Natural killer cell treated with Interleukin-12 subunit alpha and Interleukin-12 subunit beta and Interleukin-15 and Interleukin-18, amount 100 ng/mL, for 72 hours (primary cell): ENCODE measurements around the gene C5orf34. TPM values are rescaled to one million over a fixed set of nuclear protein-coding genes. Genes with fewer than 3 reads are reported as not detected.
"Not testable (repeated sequence)": the region's sequence is repeated elsewhere in the genome, so short reads cannot be mapped to it uniquely, and the experiment has no call there.

Experiments
- ATAC-seq, 2 donors: fragments of 150-1000 bp; cut with Tn5 transposase in 1 of 2; sonication (Bioruptor Pico), chemical (Tn5 transposase) in 1 of 2; 2 replicates each; pipeline ENCODE4 v1.10.0; 2021
- DNase-seq: peaks from one replicate; pipeline ENCODE4 v3.0.0; 2022; ENCODE audit warnings: low spot score
- H3K27ac Mint-ChIP-seq, 2 donors: 1 replicate in 1 of 2; 2 replicates in 1 of 2; pipeline ENCODE4 v1.8.0; 2022; ENCODE audit warnings: mixed read lengths in 2 of 2, mild to moderate bottlenecking in 1 of 2, moderate library complexity in 1 of 2
- H3K27me3 Mint-ChIP-seq, 2 donors: 1 replicate in 1 of 2; 2 replicates in 1 of 2; pipeline ENCODE4 v1.8.0; 2022; ENCODE audit warnings: mixed read lengths in 2 of 2
- H3K36me3 Mint-ChIP-seq: one replicate; pipeline ENCODE4 v1.8.0; 2022; ENCODE audit warnings: mixed read lengths
- H3K4me1 Mint-ChIP-seq, 2 donors: 1 replicate in 1 of 2; 2 replicates in 1 of 2; pipeline ENCODE4 v1.8.0; 2022; ENCODE audit warnings: low read depth in 2 of 2, mixed read lengths in 2 of 2, mild to moderate bottlenecking in 1 of 2
- H3K4me3 Mint-ChIP-seq: one replicate; pipeline ENCODE4 v1.8.0; 2022; ENCODE audit warnings: mixed read lengths
- H3K9me3 Mint-ChIP-seq: 2 replicates; pipeline ENCODE4 v1.8.0; 2022; ENCODE audit warnings: mixed read lengths
- total RNA-seq, 2 donors: library from RNA; stranded (reverse); gene quantifications; one replicate each; pipeline ENCODE4 v1.2.3, GENCODE V29; 2022

Gene C5orf34, protein sequence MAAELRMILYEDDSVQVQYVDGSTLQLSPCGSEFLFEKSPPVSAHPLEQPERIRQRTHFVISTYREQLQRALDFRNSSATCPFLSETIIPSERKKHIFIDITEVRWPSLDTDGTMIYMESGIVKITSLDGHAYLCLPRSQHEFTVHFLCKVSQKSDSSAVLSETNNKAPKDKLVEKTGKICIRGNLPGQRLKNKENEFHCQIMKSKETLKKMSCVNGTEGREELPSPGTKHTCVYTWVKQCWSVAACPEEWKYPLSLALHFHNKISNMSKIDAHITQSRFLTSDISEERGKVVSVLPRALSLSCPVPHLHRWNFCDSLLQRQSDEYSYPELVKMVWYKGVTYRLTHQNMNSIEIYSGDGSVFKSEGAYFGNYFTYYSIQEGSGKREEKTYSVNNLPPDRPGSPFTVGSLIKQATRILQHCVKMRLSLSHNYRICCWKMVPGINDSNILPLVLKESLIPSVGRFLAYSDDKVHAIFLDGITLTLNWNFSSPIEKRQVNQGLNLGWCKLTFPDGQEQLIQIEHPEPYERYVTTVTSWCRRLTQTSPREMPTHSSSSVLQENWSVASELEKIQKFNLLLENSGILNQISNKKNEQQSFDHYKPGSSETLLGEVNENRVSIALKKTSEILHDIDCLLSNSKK
- total RNA-seq, result 1 to 10 TPM; 4.7 to 6.5 TPM

DNA sequence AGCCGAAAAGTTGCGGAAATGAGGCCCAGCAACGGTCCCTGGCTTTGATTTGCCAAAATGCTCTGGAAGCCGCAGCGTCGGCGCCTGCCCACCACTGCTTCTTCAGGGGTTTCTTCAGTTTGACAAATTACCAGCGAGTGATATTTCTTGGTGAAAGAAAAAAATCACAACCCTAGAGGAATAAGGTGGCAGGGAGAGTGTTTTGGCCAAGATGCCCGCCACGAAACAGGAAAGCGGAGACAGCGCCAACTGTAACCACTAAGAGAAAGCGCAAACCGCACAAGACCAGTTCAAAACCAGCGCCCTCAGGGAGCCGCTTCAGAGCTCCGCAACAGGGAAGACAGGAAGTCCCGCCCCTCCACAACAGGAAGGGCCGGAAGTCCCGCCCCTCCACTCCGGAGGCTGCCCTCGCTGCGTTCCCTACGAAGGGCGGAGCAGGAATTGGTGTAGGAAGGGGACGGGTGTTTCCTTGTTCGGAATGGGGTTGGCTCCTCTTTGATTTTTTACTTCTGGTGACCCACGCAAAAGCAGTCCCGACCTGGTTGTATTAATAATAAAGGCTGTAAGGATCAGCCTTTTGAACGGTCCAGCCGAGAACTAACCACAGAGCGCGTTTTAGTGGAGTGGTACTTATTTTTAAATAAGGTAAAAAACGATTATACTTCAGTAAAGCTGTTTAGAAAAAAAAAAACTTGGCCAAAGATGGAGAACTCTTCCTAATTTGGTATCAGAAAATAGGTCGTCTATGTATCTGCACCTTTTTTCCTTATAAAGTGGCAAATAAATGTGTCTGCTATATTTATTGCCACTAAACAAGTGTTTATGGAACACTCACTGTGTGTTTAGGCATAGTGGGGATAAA, at the start of gene C5orf34:
Gene C5orf34, minus strand, starts transcription at position 333 of the 862 bp plus-strand sequence. CDS start 5,809 bp downstream, outside the sequence.
- Mint-ChIP-seq H3K4me3 (peak within 1 kb of the TSS; percentile 95), H3K27me3 (no peaks in the 10 kb centered on the region), H3K9me3 (no peaks in the 10 kb centered on the region), H3K4me1 (peaks cover 28 to 29% of the 10 kb centered on the region in 2 donors), H3K36me3 (peaks cover 6% of the 10 kb centered on the region), H3K27ac (peak within 1 kb of the TSS; percentile 92 to 94)
- ATAC-seq (peak; percentile 100), DNase-seq (peak; percentile 96)

DNA sequence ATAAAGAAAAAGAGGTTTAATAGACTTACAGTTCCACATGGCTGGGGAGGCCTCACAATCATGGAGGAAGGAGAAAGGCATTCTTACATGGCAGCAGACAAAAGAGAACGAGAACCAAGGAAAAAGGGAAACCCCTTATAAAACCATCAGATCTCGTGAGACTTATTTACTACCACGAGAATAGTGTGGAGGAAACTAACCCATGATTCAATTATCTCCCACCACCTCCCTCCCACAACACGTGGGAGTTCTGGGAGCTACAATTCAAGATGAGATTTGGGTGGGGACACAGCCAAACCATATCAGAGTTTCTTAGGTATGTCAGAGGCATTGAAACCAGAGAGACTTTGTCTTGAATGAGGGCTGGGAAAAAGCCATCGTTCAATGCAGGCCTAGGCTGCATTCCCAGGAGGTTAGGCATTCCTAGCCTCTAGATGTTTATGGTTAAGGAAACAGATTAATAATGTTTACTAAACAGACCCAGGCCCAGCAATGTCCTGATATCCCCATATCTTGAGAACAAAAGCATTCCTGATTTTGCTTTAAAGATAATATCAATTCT, 49.4 kb upstream of the C5orf34 start:
- Mint-ChIP-seq H3K27ac (no peak overlapping the region), H3K9me3 (no peaks in the 10 kb centered on the region), H3K4me3 (no peak overlapping the region), H3K36me3 (no peaks in the 10 kb centered on the region), H3K27me3 (peaks cover 0 to 5% of the 10 kb centered on the region in 2 donors), H3K4me1 (no peaks in the 10 kb centered on the region)
- ATAC-seq (no peak), DNase-seq (no peak)

DNA sequence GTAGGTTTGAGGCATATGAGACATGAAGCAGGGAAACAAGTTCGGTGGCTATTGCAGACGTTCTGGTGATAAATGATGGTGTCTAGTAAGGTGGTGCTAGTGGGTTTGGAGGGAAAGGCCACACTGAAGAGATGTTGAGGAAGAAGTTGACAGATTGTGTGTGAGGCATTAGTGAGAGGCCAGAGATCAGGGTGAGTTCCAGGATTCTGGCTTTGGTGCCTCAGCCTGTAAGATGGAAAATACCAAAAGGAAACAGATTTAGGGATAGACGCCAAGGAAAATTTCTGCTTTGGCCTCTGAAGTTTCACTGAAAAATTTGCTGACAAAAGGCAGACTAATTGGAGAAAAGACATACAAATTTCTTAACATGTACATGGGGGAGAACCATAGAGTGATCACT, 48.4 kb upstream of the C5orf34 start:
- ATAC-seq (no peak), DNase-seq (no peak)
- no peaks in the 10 kb centered on the region for H3K9me3 Mint-ChIP-seq
- no peaks in the 10 kb centered on the region for H3K36me3 Mint-ChIP-seq
- H3K4me1 Mint-ChIP-seq, result peaks cover 0 to 3% of the 10 kb centered on the region in 2 donors
- no peak overlapping the region for H3K27ac Mint-ChIP-seq
- H3K27me3 Mint-ChIP-seq, result peaks cover 0 to 5% of the 10 kb centered on the region in 2 donors
- H3K4me3 Mint-ChIP-seq, result no peak overlapping the region

DNA sequence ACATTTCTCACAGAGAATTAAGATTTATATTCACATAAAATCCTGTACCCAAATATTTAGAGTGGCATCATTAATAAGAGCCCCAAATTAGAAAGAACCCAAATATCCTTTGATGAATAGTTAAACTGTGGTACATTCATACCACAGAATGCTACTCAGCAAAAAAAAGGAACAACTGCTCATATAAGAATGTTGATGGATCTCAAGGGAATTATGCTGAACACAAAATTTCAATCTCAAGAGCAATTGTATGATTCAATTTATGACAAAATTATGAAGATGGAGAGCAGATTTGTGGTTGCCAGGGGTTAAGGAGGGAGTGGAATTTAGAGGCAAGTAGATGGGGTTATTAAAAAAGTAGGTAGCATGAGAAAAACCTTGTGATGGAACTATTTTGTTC, 46.4 kb upstream of the C5orf34 start:
- Mint-ChIP-seq H3K36me3 (no peaks in the 10 kb centered on the region), H3K27ac (no peak overlapping the region), H3K4me1 (peaks cover 6 to 10% of the 10 kb centered on the region in 2 donors), H3K4me3 (no peak overlapping the region), H3K9me3 (no peaks in the 10 kb centered on the region), H3K27me3 (peaks cover 0 to 5% of the 10 kb centered on the region in 2 donors)
- ATAC-seq (no peak), DNase-seq (no peak)

DNA sequence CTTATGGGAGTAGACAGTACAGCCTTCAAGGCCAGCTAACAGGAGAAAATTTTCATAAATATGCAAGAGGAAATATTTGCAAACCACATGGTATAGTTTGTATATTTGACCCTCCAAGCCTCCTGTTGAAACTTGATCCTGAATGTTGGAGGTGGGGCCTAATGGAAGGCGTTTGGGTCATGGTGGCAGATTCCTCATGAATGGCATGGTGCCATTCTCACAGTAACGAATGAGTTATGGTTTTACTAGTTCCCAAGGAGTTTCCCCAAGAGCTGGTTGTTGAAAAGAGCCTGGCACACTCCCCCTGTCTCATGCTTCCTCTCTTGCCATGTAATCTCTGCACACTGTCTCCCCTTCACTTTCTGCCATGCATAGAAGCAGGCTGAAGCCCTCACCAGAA, 45.2 kb upstream of the C5orf34 start:
- H3K36me3 Mint-ChIP-seq, result no peaks in the 10 kb centered on the region
- no peak overlapping the region for H3K27ac Mint-ChIP-seq
- peaks cover 6 to 11% of the 10 kb centered on the region in 2 donors for H3K4me1 Mint-ChIP-seq
- ATAC-seq (no peak), DNase-seq (no peak)
- H3K27me3 Mint-ChIP-seq, result peaks cover 0 to 5% of the 10 kb centered on the region in 2 donors
- H3K4me3 Mint-ChIP-seq, result no peak overlapping the region
- no peaks in the 10 kb centered on the region for H3K9me3 Mint-ChIP-seq

DNA sequence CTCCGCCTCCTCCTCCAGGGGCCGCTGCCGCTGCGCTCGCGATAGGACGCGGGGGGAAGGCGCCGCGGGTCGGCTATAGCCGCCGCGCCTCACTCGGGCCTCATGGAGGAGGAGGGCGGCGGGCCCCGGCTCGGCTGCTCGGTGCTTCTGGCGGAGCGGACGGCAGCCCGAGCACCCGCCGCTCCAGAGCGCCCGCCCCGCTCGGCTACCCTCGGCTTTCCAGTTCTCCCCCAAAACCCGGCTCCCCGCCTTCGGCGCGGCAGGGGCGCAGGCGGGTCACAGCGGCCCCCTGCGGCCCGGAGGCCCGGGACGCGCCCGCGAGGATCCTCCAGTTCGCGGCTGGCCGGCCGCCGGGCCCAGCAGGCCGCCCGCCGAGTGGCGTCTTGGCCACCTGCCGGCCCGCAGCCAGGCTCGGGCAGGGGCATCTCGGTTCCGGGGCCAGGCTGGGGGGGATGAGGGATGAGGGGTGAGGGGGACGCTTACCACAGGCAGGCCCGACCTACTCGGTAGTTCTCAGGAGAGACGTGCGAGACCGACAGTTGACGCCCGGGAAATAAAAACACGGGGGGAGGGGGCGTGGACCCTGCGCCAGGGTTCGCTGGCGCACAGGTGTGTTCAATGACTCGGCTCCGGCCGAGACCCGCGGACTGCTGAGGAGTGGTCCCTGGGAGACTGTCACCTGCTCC, 42.1 kb upstream of the C5orf34 start, which contains the start of gene PAIP1:
Gene PAIP1, minus strand, starts transcription at position 221 of the 686 bp plus-strand sequence. CDS start 231 bp downstream, outside the sequence.
- H3K27ac Mint-ChIP-seq, result peak within 1 kb of the TSS; percentile 89 to 93
- H3K36me3 Mint-ChIP-seq, result no peaks in the 10 kb centered on the region
- peak within 1 kb of the TSS; percentile 89 for H3K4me3 Mint-ChIP-seq
- DNase-seq, result peak; percentile 87
- peaks cover 0 to 5% of the 10 kb centered on the region in 2 donors for H3K27me3 Mint-ChIP-seq
- H3K9me3 Mint-ChIP-seq, result no peaks in the 10 kb centered on the region
- ATAC-seq, result peak; percentile 87 to 89
- peaks cover 6 to 13% of the 10 kb centered on the region in 2 donors for H3K4me1 Mint-ChIP-seq

DNA sequence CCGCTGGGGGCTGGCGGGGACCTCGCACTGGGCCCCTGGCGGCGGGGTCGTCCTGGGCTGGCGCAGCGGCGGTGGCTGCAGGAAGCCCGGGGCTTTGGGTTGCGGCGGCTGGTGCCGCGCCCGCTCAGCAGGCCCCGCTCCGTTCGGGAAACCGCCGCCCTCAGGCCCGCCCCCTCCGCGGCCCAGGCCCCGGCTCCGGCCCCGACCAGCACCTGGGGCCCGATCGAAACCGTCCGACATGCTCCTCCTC, 41.6 kb upstream of the C5orf34 start:
- Mint-ChIP-seq H3K27ac (peak overlapping the region in 1 of 2 donors; percentile 71), H3K4me3 (peak overlapping the region; percentile 89), H3K4me1 (peaks cover 6 to 13% of the 10 kb centered on the region in 2 donors)
- not testable (repeated sequence) for H3K9me3 Mint-ChIP-seq, H3K36me3 Mint-ChIP-seq, H3K27me3 Mint-ChIP-seq
- peak; percentile 93 for DNase-seq
- ATAC-seq, result peak; percentile 94

DNA sequence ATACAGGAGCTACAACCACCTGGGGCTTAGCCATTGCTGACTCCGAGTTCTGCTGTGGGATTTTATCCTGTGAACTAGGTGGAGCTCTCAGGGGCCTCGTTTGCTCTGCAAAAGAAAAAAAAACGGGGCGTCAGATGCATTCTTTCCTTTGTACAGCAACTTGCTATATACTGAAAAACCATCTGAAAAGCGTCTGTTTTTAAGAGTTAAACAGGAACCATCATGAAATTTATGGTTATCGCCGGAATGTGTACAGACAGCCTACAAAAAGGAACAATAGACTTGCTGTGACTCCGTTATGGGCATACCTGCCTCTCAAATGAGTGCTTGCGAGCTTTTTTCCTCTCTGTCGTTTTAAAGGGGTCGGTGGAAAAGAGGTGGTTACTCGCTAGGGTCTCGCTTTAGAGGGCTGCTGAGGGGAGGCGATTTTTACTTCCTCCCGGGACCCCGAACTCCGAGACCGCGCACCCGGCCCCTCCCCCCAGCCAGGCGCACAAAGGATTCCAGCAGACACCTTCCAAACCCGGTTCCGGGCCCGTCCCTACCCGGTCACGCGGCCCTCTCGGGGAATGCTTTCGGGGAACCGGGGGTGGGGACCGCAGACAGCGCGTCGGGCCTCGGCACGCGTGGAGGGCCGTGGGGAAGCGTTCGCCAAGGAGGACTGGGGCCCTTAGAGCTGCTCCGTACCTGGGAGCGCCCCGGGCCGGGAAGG, 41.1 kb upstream of the C5orf34 start:
- peak overlapping the region; percentile 71 to 78 for H3K27ac Mint-ChIP-seq
- DNase-seq (peak; percentile 73), ATAC-seq (no peak)
- H3K36me3 Mint-ChIP-seq, result no peaks in the 10 kb centered on the region
- H3K9me3 Mint-ChIP-seq, result no peaks in the 10 kb centered on the region
- peaks cover 0 to 3% of the 10 kb centered on the region in 2 donors for H3K27me3 Mint-ChIP-seq
- peak overlapping the region; percentile 87 for H3K4me3 Mint-ChIP-seq
- peaks cover 7 to 14% of the 10 kb centered on the region in 2 donors for H3K4me1 Mint-ChIP-seq

DNA sequence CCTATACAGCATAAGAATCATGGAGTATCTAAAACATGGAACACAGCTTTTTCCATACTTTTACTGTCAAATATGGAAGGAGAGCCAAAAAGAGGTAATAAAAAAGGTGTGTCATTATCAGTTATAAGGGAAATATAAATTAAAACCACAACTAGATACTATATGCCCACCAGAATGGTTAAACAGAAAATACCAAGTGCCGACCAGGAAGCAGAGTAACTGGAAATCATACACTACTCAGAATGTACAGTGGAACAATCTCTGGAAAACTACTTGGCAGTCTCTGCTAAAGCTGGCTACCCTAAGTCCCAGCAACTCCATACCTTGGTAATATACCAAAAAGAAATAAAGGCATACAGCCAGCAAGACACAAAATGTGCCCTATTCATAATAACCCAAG, 39.5 kb upstream of the C5orf34 start:
- Mint-ChIP-seq H3K4me3 (no peak overlapping the region), H3K27me3 (no peaks in the 10 kb centered on the region), H3K36me3 (no peaks in the 10 kb centered on the region), H3K27ac (no peak overlapping the region), H3K4me1 (peaks cover 12 to 17% of the 10 kb centered on the region in 2 donors), H3K9me3 (no peaks in the 10 kb centered on the region)
- ATAC-seq (no peak), DNase-seq (no peak)

DNA sequence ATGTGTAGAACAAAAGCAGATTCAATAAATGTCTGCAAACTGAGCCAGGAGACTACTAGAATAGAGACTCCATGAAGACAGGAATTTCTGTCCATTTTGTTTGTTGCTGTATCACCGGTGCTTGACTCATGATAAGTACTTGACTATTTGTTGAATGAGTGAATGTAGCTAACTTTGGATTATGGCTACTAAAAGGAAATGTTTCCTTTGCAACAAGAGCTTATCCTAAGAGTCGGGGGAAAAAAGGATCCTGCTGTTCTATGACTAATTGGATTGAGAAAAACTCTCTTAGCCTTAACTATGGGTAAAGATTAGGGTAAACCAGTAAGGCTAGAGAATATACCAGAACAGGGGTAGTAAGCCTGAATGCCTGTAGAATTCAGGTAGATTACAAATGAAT, 38.4 kb upstream of the C5orf34 start:
- H3K36me3 Mint-ChIP-seq, result no peaks in the 10 kb centered on the region
- H3K27ac Mint-ChIP-seq, result no peak overlapping the region
- H3K27me3 Mint-ChIP-seq, result no peaks in the 10 kb centered on the region
- no peak overlapping the region for H3K4me3 Mint-ChIP-seq
- peaks cover 16 to 18% of the 10 kb centered on the region in 2 donors for H3K4me1 Mint-ChIP-seq
- DNase-seq (no peak), ATAC-seq (no peak)
- no peaks in the 10 kb centered on the region for H3K9me3 Mint-ChIP-seq

DNA sequence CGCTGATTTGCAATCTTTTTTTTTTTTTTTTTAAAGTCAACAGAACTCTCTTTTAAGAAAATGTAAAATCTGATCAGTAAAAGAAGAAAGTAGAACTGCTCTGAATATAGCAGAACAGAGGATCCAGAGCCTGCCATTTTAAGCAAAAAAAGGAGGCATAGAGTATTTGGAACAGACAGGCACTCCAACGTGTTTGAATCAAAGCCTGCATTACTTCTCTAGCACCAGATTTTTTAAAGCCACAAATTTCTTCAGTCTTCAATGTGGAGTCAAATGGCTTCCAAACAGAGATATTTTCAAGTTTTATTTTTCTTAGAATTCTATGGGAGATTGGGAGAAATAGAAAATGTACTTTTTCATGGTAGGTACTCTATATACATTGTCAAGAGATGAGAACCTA, 36.8 kb upstream of the C5orf34 start:
- ATAC-seq, result no peak
- Mint-ChIP-seq H3K9me3 (no peaks in the 10 kb centered on the region), H3K4me3 (no peak overlapping the region), H3K36me3 (no peaks in the 10 kb centered on the region), H3K27ac (no peak overlapping the region), H3K27me3 (no peaks in the 10 kb centered on the region), H3K4me1 (peaks cover 10 to 11% of the 10 kb centered on the region in 2 donors)
- no peak for DNase-seq

DNA sequence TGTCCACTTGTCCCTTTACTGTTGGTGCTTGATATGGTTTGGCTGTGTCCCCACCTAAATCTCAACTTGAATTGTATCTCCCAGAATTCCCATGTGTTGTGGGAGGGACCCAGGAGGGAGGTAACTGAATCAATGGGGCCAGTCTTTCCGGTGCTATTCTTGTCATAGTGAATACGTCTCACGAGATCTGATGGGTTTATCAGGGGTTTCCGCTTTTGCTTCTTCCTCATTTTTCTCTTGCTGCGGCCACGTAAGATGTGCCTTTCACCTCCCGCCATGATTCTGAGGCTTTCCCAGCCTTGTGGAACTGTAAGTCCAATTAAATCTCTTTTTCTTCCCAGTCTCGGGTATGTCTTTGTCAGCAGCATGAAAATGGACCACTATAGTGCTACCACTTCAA, 34.3 kb upstream of the C5orf34 start:
- Mint-ChIP-seq H3K36me3 (peaks cover 17% of the 10 kb centered on the region), H3K4me1 (peaks cover 10 to 20% of the 10 kb centered on the region in 2 donors)
- not testable (repeated sequence) for H3K9me3 Mint-ChIP-seq, H3K27ac Mint-ChIP-seq, H3K4me3 Mint-ChIP-seq, ATAC-seq, DNase-seq, H3K27me3 Mint-ChIP-seq
